GM23338 (cell line): ENCODE measurements around the gene GIMAP5. TPM values are rescaled to one million over a fixed set of nuclear protein-coding genes. Genes with fewer than 3 reads are reported as not detected.
A peak's percentile ranks its signal among the peaks of the same experiment; 100 is the strongest.

Experiments used
- ATAC-seq: fragments of 200-7000 bp; cut with Tn5 transposase; 3 replicates; pipeline ENCODE4 v1.9.1; 2020
- DNase-seq: peaks from one replicate; pipeline ENCODE4 v3.0.0-alpha.2; 2015; ENCODE audit warnings: low spot score
- H2AFZ ChIP-seq: fragments of 200-600 bp; sonication (generic); 2 replicates; pipeline ENCODE4 v1.8.0; 2016; ENCODE audit warnings: antibody characterized with exemption, mild to moderate bottlenecking, moderate library complexity
- H3F3A ChIP-seq: fragments of 200-600 bp; sonication (generic); replicated peaks from 2 replicates; pipeline ENCODE4 v1.8.0; 2017; ENCODE audit warnings: antibody characterized with exemption, mixed run types, low read depth
- H3K27ac ChIP-seq: fragments of 200-600 bp; sonication (generic); 2 replicates; pipeline ENCODE4 v1.6.1; 2016; ENCODE audit warnings: low read depth
- H3K27me3 ChIP-seq: fragments of 200-600 bp; sonication (generic); 2 replicates; pipeline ENCODE4 v1.8.0; 2016; ENCODE audit warnings: mild to moderate bottlenecking, mixed run types, moderate library complexity; ENCODE audit not compliant: insufficient read depth
- H3K36me3 ChIP-seq: fragments of 200-600 bp; sonication (generic); 2 replicates; pipeline ENCODE4 v1.8.0; 2016; ENCODE audit warnings: mild to moderate bottlenecking; ENCODE audit not compliant: insufficient read depth
- H3K4me1 ChIP-seq: fragments of 200-600 bp; sonication (generic); 2 replicates; pipeline ENCODE4 v1.8.0; 2016; ENCODE audit warnings: mild to moderate bottlenecking, moderate library complexity; ENCODE audit not compliant: insufficient read depth
- H3K4me2 ChIP-seq: fragments of 200-600 bp; sonication (generic); 2 replicates; pipeline ENCODE4 v1.7.1; 2017; ENCODE audit warnings: mixed run types
- H3K4me3 ChIP-seq: fragments of 200-600 bp; sonication (generic); 2 replicates; pipeline ENCODE4 v1.6.1; 2016; ENCODE audit warnings: mixed run types
- H3K79me2 ChIP-seq: fragments of 200-600 bp; sonication (generic); replicated peaks from 2 replicates; pipeline ENCODE4 v1.8.0; 2017; ENCODE audit warnings: mild to moderate bottlenecking; ENCODE audit not compliant: insufficient read depth
- H3K9me2 ChIP-seq: fragments of 200-600 bp; sonication (generic); 2 replicates; pipeline ENCODE4 v1.8.0; 2017; ENCODE audit not compliant: insufficient read depth
- H4K20me1 ChIP-seq: fragments of 200-600 bp; sonication (generic); replicated peaks from 2 replicates; pipeline ENCODE4 v1.8.0; 2017; ENCODE audit warnings: mild to moderate bottlenecking; ENCODE audit not compliant: insufficient read depth
- H3K27ac Mint-ChIP-seq: 2 replicates; pipeline ENCODE4 v1.8.0; 2020; ENCODE audit warnings: inconsistent platforms, mild to moderate bottlenecking, moderate library complexity, mixed read lengths
- H3K27me3 Mint-ChIP-seq: 3 replicates; pipeline ENCODE4 v1.8.0; 2022; ENCODE audit warnings: low read depth, mild to moderate bottlenecking, moderate library complexity, mixed read lengths, inconsistent platforms; ENCODE audit not compliant: insufficient read depth, poor library complexity
- H3K36me3 Mint-ChIP-seq: 3 replicates; pipeline ENCODE4 v1.8.0; 2021; ENCODE audit warnings: low read depth, mild to moderate bottlenecking, inconsistent platforms, moderate library complexity, mixed read lengths
- H3K4me1 Mint-ChIP-seq: 3 replicates; pipeline ENCODE4 v1.8.0; 2020; ENCODE audit warnings: mild to moderate bottlenecking, inconsistent platforms, mixed read lengths
- H3K4me3 Mint-ChIP-seq: 3 replicates; pipeline ENCODE4 v1.8.0; 2021; ENCODE audit warnings: moderate library complexity, mild to moderate bottlenecking, inconsistent platforms, mixed read lengths
- H3K9me3 Mint-ChIP-seq: 3 replicates; pipeline ENCODE4 v1.8.0; 2020; ENCODE audit warnings: moderate library complexity, mild to moderate bottlenecking, inconsistent platforms, mixed read lengths
- EZH2 ChIP-seq: fragments of 200-600 bp; sonication (generic); IDR thresholded peaks from one replicate; pipeline ENCODE4 v1.8.0; 2017; ENCODE audit warnings: antibody characterized with exemption, mild to moderate bottlenecking, low read depth; ENCODE audit not compliant: unreplicated experiment
- JUNB ChIP-seq: IDR thresholded peaks from one replicate; pipeline ENCODE4 v1.6.1; 2016; ENCODE audit warnings: antibody characterized with exemption; ENCODE audit not compliant: unreplicated experiment
- ZNF114 ChIP-seq: fragments of 250-450 bp; sonication (Bioruptor Pico); IDR thresholded peaks from 2 replicates; pipeline ENCODE4 v1.5.0; 2020; ENCODE audit warnings: mild to moderate bottlenecking, moderate library complexity
- ZNF331 ChIP-seq: fragments of 250-450 bp; sonication (Bioruptor Pico); IDR thresholded peaks from 2 replicates; pipeline ENCODE4 v1.5.0; 2020; ENCODE audit warnings: low read depth, mild to moderate bottlenecking, moderate library complexity
- polyA plus RNA-seq: library from polyadenylated mRNA; unstranded; fragments of >200 nt; fragmentation: Nextera tagmentation; extraction: Ambion mirVana; gene quantifications from 2 replicates; pipeline ENCODE4 v1.2.1, GENCODE V29; 2016
- total RNA-seq: library from RNA; depleted of rRNA; stranded (reverse); fragments of >200 nt; shearing (Covaris generic); gene quantifications from 2 replicates; pipeline ENCODE4 v1.2.3, GENCODE V29; 2014
- TF ChIP-seq, protein P1 (sequence below): IDR thresholded peaks from one replicate; pipeline ENCODE4 v1.6.1; 2018; ENCODE audit warnings: antibody characterized with exemption; ENCODE audit not compliant: unreplicated experiment
- TF ChIP-seq, protein P2 (sequence below), 2 experiments: fragments of 200-600 bp in 1 of 2; sonication (generic) in 1 of 2; conservative IDR thresholded peaks; 2 replicates each; pipeline versions ENCODE4 v1.5.1 to v1.6.1; 2016 to 2017; ENCODE audit warnings: antibody characterized with exemption in 2 of 2, low read depth in 2 of 2, mild to moderate bottlenecking in 2 of 2, moderate library complexity in 1 of 2

GIMAP5 gene
- total and polyA plus RNA-seq, 2 experiments from 2014 or later: not detected

DNA sequence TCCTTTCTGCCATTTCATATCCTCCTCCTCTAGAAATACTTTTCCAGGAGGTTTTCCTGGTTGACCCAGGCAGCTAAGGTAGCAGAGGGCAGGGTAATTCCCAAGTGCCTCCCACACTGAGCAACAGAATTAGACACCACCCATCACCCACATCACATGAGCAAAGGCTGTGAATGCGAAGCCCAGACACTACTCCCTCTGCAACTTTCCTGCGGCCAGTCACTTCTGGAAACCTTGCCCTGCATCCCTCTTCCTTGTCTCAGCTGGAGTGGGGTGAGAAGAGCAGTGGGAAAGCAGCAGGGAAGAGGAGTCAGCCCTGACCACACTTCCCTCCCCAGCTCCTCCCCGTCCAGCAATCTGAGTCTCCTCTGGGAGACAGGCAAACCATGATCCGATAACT is 47.7 kb downstream of the GIMAP5 start:
- no peaks in the 10 kb centered on the region for H3K4me1 Mint-ChIP-seq
- no peak for DNase-seq
- Histone ChIP-seq H3K79me2 (no peaks in the 10 kb centered on the region), H3K4me1 (no peaks in the 10 kb centered on the region), H3K9me2 (no peaks in the 10 kb centered on the region), H3K27me3 (no peaks in the 10 kb centered on the region), H4K20me1 (no peaks in the 10 kb centered on the region; the same call in 1 of the 2 replicates), H2AFZ (no peak overlapping the region), H3K4me2 (no peak overlapping the region), H3K36me3 (no peaks in the 10 kb centered on the region), H3K27ac (no peak overlapping the region), H3K4me3 (no peak overlapping the region), H3F3A (no peaks in the 10 kb centered on the region)
- no peak for TF ChIP-seq ZNF114 (CRISPR knock-in tag)
- TF ChIP-seq, protein P1, sequence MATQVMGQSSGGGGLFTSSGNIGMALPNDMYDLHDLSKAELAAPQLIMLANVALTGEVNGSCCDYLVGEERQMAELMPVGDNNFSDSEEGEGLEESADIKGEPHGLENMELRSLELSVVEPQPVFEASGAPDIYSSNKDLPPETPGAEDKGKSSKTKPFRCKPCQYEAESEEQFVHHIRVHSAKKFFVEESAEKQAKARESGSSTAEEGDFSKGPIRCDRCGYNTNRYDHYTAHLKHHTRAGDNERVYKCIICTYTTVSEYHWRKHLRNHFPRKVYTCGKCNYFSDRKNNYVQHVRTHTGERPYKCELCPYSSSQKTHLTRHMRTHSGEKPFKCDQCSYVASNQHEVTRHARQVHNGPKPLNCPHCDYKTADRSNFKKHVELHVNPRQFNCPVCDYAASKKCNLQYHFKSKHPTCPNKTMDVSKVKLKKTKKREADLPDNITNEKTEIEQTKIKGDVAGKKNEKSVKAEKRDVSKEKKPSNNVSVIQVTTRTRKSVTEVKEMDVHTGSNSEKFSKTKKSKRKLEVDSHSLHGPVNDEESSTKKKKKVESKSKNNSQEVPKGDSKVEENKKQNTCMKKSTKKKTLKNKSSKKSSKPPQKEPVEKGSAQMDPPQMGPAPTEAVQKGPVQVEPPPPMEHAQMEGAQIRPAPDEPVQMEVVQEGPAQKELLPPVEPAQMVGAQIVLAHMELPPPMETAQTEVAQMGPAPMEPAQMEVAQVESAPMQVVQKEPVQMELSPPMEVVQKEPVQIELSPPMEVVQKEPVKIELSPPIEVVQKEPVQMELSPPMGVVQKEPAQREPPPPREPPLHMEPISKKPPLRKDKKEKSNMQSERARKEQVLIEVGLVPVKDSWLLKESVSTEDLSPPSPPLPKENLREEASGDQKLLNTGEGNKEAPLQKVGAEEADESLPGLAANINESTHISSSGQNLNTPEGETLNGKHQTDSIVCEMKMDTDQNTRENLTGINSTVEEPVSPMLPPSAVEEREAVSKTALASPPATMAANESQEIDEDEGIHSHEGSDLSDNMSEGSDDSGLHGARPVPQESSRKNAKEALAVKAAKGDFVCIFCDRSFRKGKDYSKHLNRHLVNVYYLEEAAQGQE: no peak
- no peak for TF ChIP-seq JUNB
- no peak for TF ChIP-seq ZNF331 (CRISPR knock-in tag)
- no peaks in the 10 kb centered on the region for H3K36me3 Mint-ChIP-seq
- no peak overlapping the region for H3K27ac Mint-ChIP-seq
- H3K27me3 Mint-ChIP-seq: peaks cover 2% of the 10 kb centered on the region
- no peak overlapping the region for H3K4me3 Mint-ChIP-seq
- peak; percentile 50; the same call in 2 of the 3 replicates for ATAC-seq
- no peaks in the 10 kb centered on the region for H3K9me3 Mint-ChIP-seq

DNA sequence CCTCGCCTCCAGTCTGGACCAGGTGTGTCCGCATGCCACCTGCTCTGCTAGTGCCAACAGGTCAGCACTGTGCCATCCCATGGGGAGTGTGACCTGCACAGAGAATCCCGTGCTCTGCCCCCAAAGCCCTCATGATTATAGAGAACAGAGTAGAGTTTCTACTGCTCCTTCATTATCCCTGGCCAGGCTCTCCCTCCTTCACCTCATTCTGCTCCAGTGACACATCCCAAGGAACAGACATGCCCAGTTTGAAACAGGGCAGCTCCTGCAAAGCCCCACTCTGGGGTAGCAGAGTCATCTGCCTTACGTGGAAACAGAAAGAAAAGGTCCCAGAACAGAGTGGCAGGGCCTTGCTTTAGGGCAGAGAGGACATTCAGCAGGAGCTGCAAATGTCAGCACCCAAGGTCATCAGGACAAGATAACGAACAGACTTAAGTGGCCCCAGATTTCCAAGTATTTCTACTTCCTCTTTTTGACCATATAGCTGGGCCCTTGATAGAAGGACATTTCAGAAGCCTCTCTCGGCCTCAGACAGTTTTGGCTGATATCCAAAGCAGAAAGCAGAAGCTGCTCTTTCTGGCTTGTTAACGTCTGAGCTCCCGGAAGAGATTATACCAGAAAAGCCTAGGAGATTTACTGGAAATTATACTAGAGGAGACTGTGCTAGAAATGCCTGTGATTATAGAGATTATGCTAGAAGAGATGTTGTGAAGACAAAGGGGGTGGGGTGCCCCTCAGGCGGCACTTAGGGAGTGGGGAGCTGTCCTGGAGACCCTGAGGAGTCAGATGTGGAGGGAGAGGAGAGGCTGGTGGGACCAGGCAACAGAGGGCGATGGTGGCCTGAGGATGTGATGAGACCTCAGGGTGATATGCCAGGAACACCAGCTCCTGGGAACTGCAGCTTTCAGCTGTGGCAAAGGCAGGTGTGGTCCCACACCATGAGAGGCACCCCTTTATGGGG is 50.4 kb downstream of the GIMAP5 start:
- H3K4me3 ChIP-seq: no peak overlapping the region
- Mint-ChIP-seq H3K9me3 (no peaks in the 10 kb centered on the region; the same call in 2 of the 3 replicates), H3K27me3 (peaks cover 2% of the 10 kb centered on the region), H3K27ac (no peak overlapping the region), H3K36me3 (no peaks in the 10 kb centered on the region), H3K4me1 (peaks cover 5% of the 10 kb centered on the region), H3K4me3 (no peak overlapping the region)
- no peak overlapping the region for H3K27ac ChIP-seq
- no peaks in the 10 kb centered on the region; the same call in 1 of the 2 replicates for H4K20me1 ChIP-seq
- ATAC-seq (peak; percentile 78), DNase-seq (peak; percentile 33)
- no peaks in the 10 kb centered on the region for H3F3A ChIP-seq
- TF ChIP-seq, protein P2, sequence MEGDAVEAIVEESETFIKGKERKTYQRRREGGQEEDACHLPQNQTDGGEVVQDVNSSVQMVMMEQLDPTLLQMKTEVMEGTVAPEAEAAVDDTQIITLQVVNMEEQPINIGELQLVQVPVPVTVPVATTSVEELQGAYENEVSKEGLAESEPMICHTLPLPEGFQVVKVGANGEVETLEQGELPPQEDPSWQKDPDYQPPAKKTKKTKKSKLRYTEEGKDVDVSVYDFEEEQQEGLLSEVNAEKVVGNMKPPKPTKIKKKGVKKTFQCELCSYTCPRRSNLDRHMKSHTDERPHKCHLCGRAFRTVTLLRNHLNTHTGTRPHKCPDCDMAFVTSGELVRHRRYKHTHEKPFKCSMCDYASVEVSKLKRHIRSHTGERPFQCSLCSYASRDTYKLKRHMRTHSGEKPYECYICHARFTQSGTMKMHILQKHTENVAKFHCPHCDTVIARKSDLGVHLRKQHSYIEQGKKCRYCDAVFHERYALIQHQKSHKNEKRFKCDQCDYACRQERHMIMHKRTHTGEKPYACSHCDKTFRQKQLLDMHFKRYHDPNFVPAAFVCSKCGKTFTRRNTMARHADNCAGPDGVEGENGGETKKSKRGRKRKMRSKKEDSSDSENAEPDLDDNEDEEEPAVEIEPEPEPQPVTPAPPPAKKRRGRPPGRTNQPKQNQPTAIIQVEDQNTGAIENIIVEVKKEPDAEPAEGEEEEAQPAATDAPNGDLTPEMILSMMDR (conservative IDR thresholded peaks at IDR 0.05; ENCODE audit: low read depth in 2 of 2): peak in 1 of 2 experiments; percentile 62; a peak in 2 of 4 replicates
- TF ChIP-seq, protein P1: no peak
- no peak for TF ChIP-seq EZH2
- no peaks in the 10 kb centered on the region for H3K9me2 ChIP-seq
- no peak overlapping the region for H3K4me2 ChIP-seq
- H3K79me2 ChIP-seq: no peaks in the 10 kb centered on the region
- H3K27me3 ChIP-seq: no peaks in the 10 kb centered on the region
- H2AFZ ChIP-seq: no peak overlapping the region
- no peaks in the 10 kb centered on the region for H3K36me3 ChIP-seq
- no peaks in the 10 kb centered on the region for H3K4me1 ChIP-seq
